H9 (cell line): ENCODE results near the gene MAD1L1. TPM values are rescaled to one million over a fixed set of nuclear protein-coding genes. Genes with fewer than 3 reads are reported as not detected.
A peak's percentile ranks its signal among the peaks of the same experiment; 100 is the strongest.

Experiments
- DNase-seq: peaks from one replicate; pipeline ENCODE4 v3.0.0-alpha.2; 2017
- H2AFZ ChIP-seq: one replicate; pipeline ENCODE4 v1.6.1; 2013; ENCODE audit warnings: mild to moderate bottlenecking, low read length, control low read depth, moderate library complexity
- H2AK5ac ChIP-seq: 2 replicates; pipeline ENCODE4 v1.6.1; 2013; ENCODE audit warnings: low read length, control low read depth, mixed read lengths; ENCODE audit not compliant: insufficient read length
- H2BK120ac ChIP-seq: one replicate; pipeline ENCODE4 v1.6.1; 2013; ENCODE audit warnings: low read depth, mild to moderate bottlenecking, low read length, control low read depth, inconsistent platforms; ENCODE audit not compliant: poor library complexity, severe bottlenecking
- H2BK12ac ChIP-seq: 2 replicates; pipeline ENCODE4 v1.6.1; 2013; ENCODE audit warnings: low read length, control low read depth, mixed read lengths, low read depth; ENCODE audit not compliant: insufficient read length
- H2BK15ac ChIP-seq: 2 replicates; pipeline ENCODE4 v1.6.1; 2013; ENCODE audit warnings: low read depth, low read length, control low read depth
- H2BK20ac ChIP-seq: one replicate; pipeline ENCODE4 v1.6.1; 2013; ENCODE audit warnings: low read depth, mild to moderate bottlenecking, low read length, control low read depth, inconsistent platforms; ENCODE audit not compliant: poor library complexity, severe bottlenecking
- H2BK5ac ChIP-seq: 2 replicates; pipeline ENCODE4 v1.6.1; 2013; ENCODE audit warnings: low read length, control low read depth, mixed read lengths; ENCODE audit not compliant: insufficient read length
- H3K14ac ChIP-seq: 2 replicates; pipeline ENCODE4 v1.6.1; 2013; ENCODE audit warnings: low read length, control low read depth; ENCODE audit not compliant: insufficient read depth
- H3K18ac ChIP-seq: 2 replicates; pipeline ENCODE4 v1.6.1; 2013; ENCODE audit warnings: low read depth, mild to moderate bottlenecking, mixed read lengths, low read length, control low read depth; ENCODE audit not compliant: insufficient read length
- H3K23ac ChIP-seq: 2 replicates; pipeline ENCODE4 v1.6.1; 2013; ENCODE audit warnings: low read length, control low read depth, mixed read lengths, low read depth; ENCODE audit not compliant: insufficient read length
- H3K23me2 ChIP-seq: 2 replicates; pipeline ENCODE4 v1.6.1; 2013; ENCODE audit warnings: low read depth, mild to moderate bottlenecking, mixed read lengths, low read length, control low read depth; ENCODE audit not compliant: insufficient read length, poor library complexity, severe bottlenecking
- H3K27ac ChIP-seq: 2 replicates; pipeline ENCODE4 v1.5.1; 2013; ENCODE audit warnings: low read length, control low read depth, mixed read lengths, low read depth; ENCODE audit not compliant: insufficient read length
- H3K27me3 ChIP-seq: 2 replicates; pipeline ENCODE4 v1.6.1; 2013; ENCODE audit warnings: low read length, control low read depth, inconsistent platforms; ENCODE audit not compliant: insufficient read depth
- H3K4ac ChIP-seq: 2 replicates; pipeline ENCODE4 v1.6.1; 2013; ENCODE audit warnings: low read depth, mild to moderate bottlenecking, control low read depth, inconsistent platforms, low read length, moderate library complexity
- H3K4me1 ChIP-seq: 2 replicates; pipeline ENCODE4 v1.6.1; 2013; ENCODE audit warnings: low read length, control low read depth, inconsistent platforms; ENCODE audit not compliant: insufficient read depth
- H3K4me2 ChIP-seq: 2 replicates; pipeline ENCODE4 v1.6.1; 2013; ENCODE audit warnings: low read length, control low read depth, mixed read lengths; ENCODE audit not compliant: insufficient read length, insufficient read depth
- H3K56ac ChIP-seq: 2 replicates; pipeline ENCODE4 v1.6.1; 2013; ENCODE audit warnings: low read depth, mild to moderate bottlenecking, mixed read lengths, low read length, control low read depth; ENCODE audit not compliant: insufficient read length
- H3K79me1 ChIP-seq: 2 replicates; pipeline ENCODE4 v1.6.1; 2013; ENCODE audit warnings: low read depth, mild to moderate bottlenecking, moderate library complexity, low read length, control low read depth, inconsistent platforms; ENCODE audit not compliant: insufficient read depth, poor library complexity, severe bottlenecking
- H3K79me2 ChIP-seq: 2 replicates; pipeline ENCODE4 v1.6.1; 2013; ENCODE audit warnings: low read length, control low read depth, inconsistent platforms; ENCODE audit not compliant: insufficient read depth
- H3K9ac ChIP-seq: 2 replicates; pipeline ENCODE4 v1.6.1; 2013; ENCODE audit warnings: low read length, control low read depth, mixed read lengths; ENCODE audit not compliant: insufficient read length; ENCODE audit errors: extremely low read depth
- H3K9me3 ChIP-seq: one replicate; pipeline ENCODE4 v1.6.1; 2013; ENCODE audit warnings: low read depth, low read length, inconsistent platforms; ENCODE audit not compliant: control insufficient read depth
- H3T11ph ChIP-seq: one replicate; pipeline ENCODE4 v1.6.1; 2013; ENCODE audit warnings: mild to moderate bottlenecking, low read length, control low read depth, inconsistent platforms
- H4K20me1 ChIP-seq: one replicate; pipeline ENCODE4 v1.6.1; 2013; ENCODE audit not compliant: control insufficient read depth, insufficient read length, insufficient read depth
- H4K5ac ChIP-seq: 2 replicates; pipeline ENCODE4 v1.6.1; 2013; ENCODE audit warnings: low read depth, mild to moderate bottlenecking, mixed read lengths, low read length, control low read depth; ENCODE audit not compliant: insufficient read length
- H4K8ac ChIP-seq: replicated peaks from 2 replicates; pipeline ENCODE4 v1.6.1; 2013; ENCODE audit warnings: low read length, control low read depth, mixed read lengths, low read depth; ENCODE audit not compliant: insufficient read length
- H4K91ac ChIP-seq: 2 replicates; pipeline ENCODE4 v1.6.1; 2013; ENCODE audit warnings: low read depth, mild to moderate bottlenecking, moderate library complexity, mixed read lengths, low read length, control low read depth; ENCODE audit not compliant: insufficient read length
- H3K27ac Mint-ChIP-seq, 3 experiments: 2 replicates in 2 of 3; 3 replicates in 1 of 3; pipeline ENCODE4 v1.8.0; 2020 to 2021; ENCODE audit warnings: mixed read lengths in 3 of 3, mild to moderate bottlenecking in 1 of 3, moderate library complexity in 1 of 3
- H3K27me3 Mint-ChIP-seq: 2 replicates; pipeline ENCODE4 v1.8.0; 2021; ENCODE audit warnings: low read depth, mild to moderate bottlenecking, moderate library complexity, mixed read lengths
- H3K36me3 Mint-ChIP-seq, 3 experiments: 2 replicates in 2 of 3; 3 replicates in 1 of 3; pipeline ENCODE4 v1.8.0; 2020 to 2021; ENCODE audit warnings: low read depth in 3 of 3, mixed read lengths in 3 of 3; ENCODE audit not compliant: insufficient read depth in 1 of 3
- H3K4me1 Mint-ChIP-seq, 2 experiments: 2 replicates each; pipeline ENCODE4 v1.8.0; 2020; ENCODE audit warnings: mixed read lengths in 2 of 2
- H3K4me3 Mint-ChIP-seq, 2 experiments: 2 replicates in 1 of 2; 3 replicates in 1 of 2; pipeline ENCODE4 v1.8.0; 2020 to 2021; ENCODE audit warnings: mild to moderate bottlenecking in 2 of 2, mixed read lengths in 2 of 2, moderate library complexity in 1 of 2
- H3K9me3 Mint-ChIP-seq, 2 experiments: 2 replicates in 1 of 2; 3 replicates in 1 of 2; pipeline ENCODE4 v1.8.0; 2020; ENCODE audit warnings: mild to moderate bottlenecking in 2 of 2, mixed read lengths in 2 of 2, moderate library complexity in 1 of 2
- CTCF ChIP-seq: fragments of 200-600 bp; sonication (generic); conservative IDR thresholded peaks from 3 replicates; pipeline ENCODE4 v1.8.0; 2021; ENCODE audit warnings: antibody characterized with exemption, mild to moderate bottlenecking
- WGBS: extraction: QIAGEN DNeasy Blood & Tissue Kit; methylation state at CpG from one replicate; pipeline ENCODE4 v1.1.7; 2013; ENCODE audit warnings: missing lambda C conversion rate, low lambda C conversion rate, mixed read lengths; ENCODE audit not compliant: insufficient read length; ENCODE audit errors: extremely low coverage; 5-methylcytosine and 5-hydroxymethylcytosine counted together
- total RNA-seq: library from RNA; stranded (reverse); gene quantifications from 2 replicates; pipeline ENCODE4 v1.2.1, GENCODE V29; 2021

Gene MAD1L1
- total RNA-seq, 1 experiment from 2014 or later: 39.0 TPM

- no peak overlapping the region for H2BK20ac ChIP-seq
- H3K23me2 ChIP-seq: no peaks in the 10 kb centered on the region
- H2BK15ac ChIP-seq: no peak overlapping the region
- no peaks in the 10 kb centered on the region for H3K4me1 ChIP-seq
- H3K9me3 Mint-ChIP-seq: no peaks in the 10 kb centered on the region
- no peaks in the 10 kb centered on the region for H4K20me1 ChIP-seq
- no peak overlapping the region for H3K56ac ChIP-seq
- H3K4me2 ChIP-seq: no peak overlapping the region
- H2BK120ac ChIP-seq: no peak overlapping the region
- H2BK5ac ChIP-seq: no peak overlapping the region
- no peak overlapping the region for H4K5ac ChIP-seq
- H3K27ac ChIP-seq: no peak overlapping the region
- no peaks in the 10 kb centered on the region for H3K27me3 ChIP-seq
- H3K27ac Mint-ChIP-seq: peak overlapping the region in 1 of 3 experiments; percentile 53; a peak in 1 of 7 replicates
- H2AFZ ChIP-seq: no peak overlapping the region
- H2AK5ac ChIP-seq: no peak overlapping the region
- H4K8ac ChIP-seq: no peak overlapping the region
- DNase-seq: no peak
- H3K14ac ChIP-seq: no peak overlapping the region
- no peaks in the 10 kb centered on the region for H3K79me1 ChIP-seq
- H3K4me3 Mint-ChIP-seq: no peak overlapping the region
- peaks cover 0 to 6% of the 10 kb centered on the region in 2 experiments; a peak in 1 of 4 replicates for H3K4me1 Mint-ChIP-seq
- no CpG with 5 or more reads among the region's 10 CpGs for WGBS
- H3T11ph ChIP-seq: no peak overlapping the region
- peaks cover 0 to 2% (median 0%) of the 10 kb centered on the region in 3 experiments; a peak in 1 of 7 replicates for H3K36me3 Mint-ChIP-seq
- no peaks in the 10 kb centered on the region; the same call in 1 of the 2 replicates for H3K27me3 Mint-ChIP-seq
- no peaks in the 10 kb centered on the region for H3K9me3 ChIP-seq
- no peak overlapping the region for H3K18ac ChIP-seq
- H3K79me2 ChIP-seq: no peaks in the 10 kb centered on the region
- H3K9ac ChIP-seq: no peak overlapping the region
- TF ChIP-seq CTCF: no peak
- H3K4ac ChIP-seq: no peak overlapping the region
- no peak overlapping the region for H3K23ac ChIP-seq
- H2BK12ac ChIP-seq: no peak overlapping the region
- H4K91ac ChIP-seq: no peak overlapping the region
Measured at GRCh38 chr7:1998146-1998545, 234.6 kb downstream of the MAD1L1 start.
